Sigmoid colon (tissue), 7 donors: Measurements from ENCODE around the gene SSTR1. TPM values are rescaled to one million over a fixed set of nuclear protein-coding genes. Genes with fewer than 3 reads are reported as not detected.

ENCODE experiments used
- DNase-seq: peaks from one replicate; pipeline ENCODE4 v3.0.0-alpha.2; 2019
- H3K27ac ChIP-seq, 4 donors: fragments of 200-600 bp; sonication (generic); one replicate each; pipeline ENCODE4 v1.5.1; 2016 to 2019; ENCODE audit warnings: mild to moderate bottlenecking in 1 of 4
- H3K27me3 ChIP-seq, 3 donors: fragments of 200-600 bp; sonication (generic); one replicate each; pipeline ENCODE4 v1.5.1; 2019; ENCODE audit warnings: mild to moderate bottlenecking in 1 of 3
- H3K36me3 ChIP-seq, 4 donors: fragments of 200-600 bp; sonication (generic); one replicate each; pipeline ENCODE4 v1.5.1; 2016 to 2019
- H3K4me1 ChIP-seq, 4 donors: fragments of 200-600 bp; sonication (generic); one replicate each; pipeline ENCODE4 v1.5.1; 2017 to 2019
- H3K4me3 ChIP-seq, 4 donors: fragments of 200-600 bp; sonication (generic); one replicate each; pipeline ENCODE4 v1.5.1; 2017 to 2019; ENCODE audit warnings: mild to moderate bottlenecking in 2 of 4, moderate library complexity in 1 of 4
- H3K9me3 ChIP-seq, 4 donors: fragments of 200-600 bp in 3 of 4; sonication (generic) in 3 of 4; one replicate each; pipeline versions ENCODE4 v1.5.1 to v1.6.1; 2013 to 2019
- CTCF ChIP-seq, 4 experiments: fragments of 450-650 bp in 3 of 4; fragments of 200-600 bp in 1 of 4; IDR thresholded peaks; one replicate each; pipeline ENCODE4 v1.5.1; 2016 to 2019; ENCODE audit warnings: antibody characterized with exemption in 4 of 4, mild to moderate bottlenecking in 3 of 4, moderate library complexity in 2 of 4
- EP300 ChIP-seq, 4 donors: sonication (generic); formaldehyde crosslinking; IDR thresholded peaks; one replicate each; pipeline ENCODE4 v1.6.1; 2017; ENCODE audit warnings: antibody characterized with exemption in 4 of 4
- POLR2A ChIP-seq, 2 donors: fragments of 450-650 bp; IDR thresholded peaks; one replicate each; pipeline ENCODE4 v1.6.1; 2016; ENCODE audit warnings: antibody characterized with exemption in 2 of 2, mild to moderate bottlenecking in 2 of 2, moderate library complexity in 2 of 2
- POLR2AphosphoS5 ChIP-seq, 4 donors: sonication (generic); formaldehyde crosslinking; IDR thresholded peaks; one replicate each; pipeline ENCODE4 v1.6.1; 2017; ENCODE audit warnings: antibody characterized with exemption in 4 of 4
- WGBS, 2 donors: extraction: QIAGEN DNeasy Blood & Tissue Kit; methylation state at CpG; one replicate each; pipeline ENCODE4 v1.1.7; 2013; 5-methylcytosine and 5-hydroxymethylcytosine counted together
- intact Hi-C: fragments of 100-400 bp; cut with DNase I; formaldehyde crosslinking; loops from one replicate; pipeline ENCODE4 v1.15.1; 2023
- polyA plus RNA-seq, 3 donors: library from polyadenylated mRNA; stranded (reverse); fragments of 200-250 nt; gene quantifications; one replicate each; pipeline ENCODE4 v1.2.3, GENCODE V29; 2013
- total RNA-seq, 4 donors: library from RNA; depleted of rRNA; stranded (reverse); fragments of >200 nt; gene quantifications; one replicate each; pipeline ENCODE4 v1.1.0, GENCODE V29; 2016
- donor health status: healthy with polysubstance abuse.
- donor health status: Bipolar disorder and iron deficiency.
- donor health status: healthy.

SSTR1 gene
- total and polyA plus RNA-seq, 7 donors, result under 0.01 to 3.0 (median 1.7) TPM

GRCh38 chr14:38212111-38212510, 4.4 kb downstream of the SSTR1 start:
- Histone ChIP-seq H3K4me3 (no peak overlapping the region), H3K27ac (no peak overlapping the region), H3K36me3 (no peaks in the 10 kb centered on the region), H3K4me1 (peaks cover 0 to 30% (median 16%) of the 10 kb centered on the region in 4 donors), H3K27me3 (peaks cover 8 to 59% (median 42%) of the 10 kb centered on the region in 3 donors), H3K9me3 (no peaks in the 10 kb centered on the region)
- DNase-seq, result no peak
- intact Hi-C loops, result no loop called here
- TF ChIP-seq POLR2AphosphoS5 (IDR thresholded peaks at IDR 0.05) (no peak), CTCF (IDR thresholded peaks at IDR 0.05) (no peak), EP300 (IDR thresholded peaks at IDR 0.05) (no peak), POLR2A (IDR thresholded peaks at IDR 0.05) (no peak)

- Histone ChIP-seq H3K27ac (no peak overlapping the region), H3K9me3 (no peaks in the 10 kb centered on the region), H3K27me3 (peaks cover 8 to 50% (median 38%) of the 10 kb centered on the region in 3 donors), H3K4me3 (no peak overlapping the region), H3K36me3 (no peaks in the 10 kb centered on the region), H3K4me1 (peaks cover 0 to 25% (median 16%) of the 10 kb centered on the region in 4 donors)
- intact Hi-C loops, result no loop called here
- 88% methylated on average over 2 of the region's 2 CpGs for WGBS, 2 donors
- DNase-seq, result no peak
- no peak for TF ChIP-seq CTCF (IDR thresholded peaks at IDR 0.05)
- TF ChIP-seq POLR2A (IDR thresholded peaks at IDR 0.05), result no peak
- no peak for TF ChIP-seq EP300 (IDR thresholded peaks at IDR 0.05)
- TF ChIP-seq POLR2AphosphoS5 (IDR thresholded peaks at IDR 0.05), result no peak
Observed at GRCh38 chr14:38213001-38213400, 5.3 kb downstream of the SSTR1 start.

GRCh38 chr14:38217553-38217952, 9.8 kb downstream of the SSTR1 start:
- WGBS, 2 donors, result 33 to 62% methylated on average over 2 of the region's 2 CpGs
- Histone ChIP-seq H3K4me1 (no peaks in the 10 kb centered on the region), H3K4me3 (no peak overlapping the region), H3K36me3 (no peaks in the 10 kb centered on the region), H3K27me3 (peaks cover 0 to 8% (median 0%) of the 10 kb centered on the region in 3 donors), H3K27ac (no peak overlapping the region), H3K9me3 (no peaks in the 10 kb centered on the region)
- DNase-seq, result no peak
- intact Hi-C loops, result no loop called here
- TF ChIP-seq POLR2A (IDR thresholded peaks at IDR 0.05), result no peak
- no peak for TF ChIP-seq POLR2AphosphoS5 (IDR thresholded peaks at IDR 0.05)
- no peak for TF ChIP-seq EP300 (IDR thresholded peaks at IDR 0.05)
- no peak for TF ChIP-seq CTCF (IDR thresholded peaks at IDR 0.05)

- no peak for TF ChIP-seq CTCF (IDR thresholded peaks at IDR 0.05)
- no peak for TF ChIP-seq EP300 (IDR thresholded peaks at IDR 0.05)
- no peak for TF ChIP-seq POLR2AphosphoS5 (IDR thresholded peaks at IDR 0.05)
- no peak for TF ChIP-seq POLR2A (IDR thresholded peaks at IDR 0.05)
- 94 to 95% methylated on average over 3 of the region's 3 CpGs for WGBS, 2 donors
- H3K27ac ChIP-seq, result no peak overlapping the region
- H3K27me3 ChIP-seq, result no peaks in the 10 kb centered on the region
- no peaks in the 10 kb centered on the region for H3K4me1 ChIP-seq
- intact Hi-C loops, result no loop called here
- no peaks in the 10 kb centered on the region for H3K36me3 ChIP-seq
- H3K4me3 ChIP-seq, result no peak overlapping the region
- DNase-seq, result no peak
- no peaks in the 10 kb centered on the region for H3K9me3 ChIP-seq
Observed at GRCh38 chr14:38221077-38221476, 13.4 kb downstream of the SSTR1 start.

GRCh38 chr14:38224338-38224737, 16.6 kb downstream of the SSTR1 start:
- Histone ChIP-seq H3K27ac (no peak overlapping the region), H3K4me3 (no peak overlapping the region), H3K4me1 (no peaks in the 10 kb centered on the region), H3K27me3 (no peaks in the 10 kb centered on the region), H3K9me3 (no peaks in the 10 kb centered on the region), H3K36me3 (no peaks in the 10 kb centered on the region)
- intact Hi-C loops, result no loop called here
- TF ChIP-seq POLR2A (IDR thresholded peaks at IDR 0.05) (no peak), CTCF (IDR thresholded peaks at IDR 0.05) (no peak), POLR2AphosphoS5 (IDR thresholded peaks at IDR 0.05) (no peak), EP300 (IDR thresholded peaks at IDR 0.05) (no peak)
- no peak for DNase-seq
